Measurements from ENCODE around the gene GFRA1. TPM values are rescaled to one million over a fixed set of nuclear protein-coding genes. Genes with fewer than 3 reads are reported as not detected.

Gene GFRA1
- total RNA-seq, 2 experiments from 2014 or later: not detected

- H3K4me1 ChIP-seq (ENCODE audit: insufficient read depth, low read length): no peaks in the 10 kb centered on the region
- Mint-ChIP-seq H3K36me3 (ENCODE audit: low read depth) (no peaks in the 10 kb centered on the region), H3K9me3 (peaks cover 2% of the 10 kb centered on the region), H3K4me3 (no peak overlapping the region), H3K4me1 (ENCODE audit: low read depth) (no peaks in the 10 kb centered on the region), H3K27ac (no peak overlapping the region), H3K27me3 (peaks cover 3% of the 10 kb centered on the region)
- no peaks in the 10 kb centered on the region for H3K36me3 ChIP-seq (ENCODE audit: insufficient read depth, low read length)
- CTCF ChIA-PET: no interaction called here
- intact Hi-C loops (cut with DNase I, micrococcal nuclease): no loop called here
- POLR2A ChIA-PET: no interaction called here
- H3K4me3 ChIP-seq (ENCODE audit: low read length): no peak overlapping the region
- ATAC-seq (ENCODE audit: poor library complexity): no peak
- H3K27me3 ChIP-seq (ENCODE audit: control insufficient read depth in 1 of 2, insufficient read depth in 2 of 2, low read length in 2 of 2): no peaks in the 10 kb centered on the region
- H3K27ac ChIP-seq (ENCODE audit: low read depth in 1 of 2, low read length in 2 of 2): no peak overlapping the region
- no peak for TF ChIP-seq CTCF (IDR thresholded peaks at IDR 0.05)
- H3K9me3 ChIP-seq (ENCODE audit: control insufficient read depth in 1 of 2, insufficient read depth in 1 of 2, low read length in 2 of 2): no peaks in the 10 kb centered on the region
- no peak for DNase-seq
Observed at GRCh38 chr10:116203661-116204060, 69.3 kb downstream of the GFRA1 start.

GRCh38 chr10:116201670-116202430 lies 71.2 kb downstream of the GFRA1 start:
- no peaks in the 10 kb centered on the region for H3K27me3 ChIP-seq (ENCODE audit: control insufficient read depth in 1 of 2, insufficient read depth in 2 of 2, low read length in 2 of 2)
- H3K9me3 ChIP-seq (ENCODE audit: control insufficient read depth in 1 of 2, insufficient read depth in 1 of 2, low read length in 2 of 2): no peaks in the 10 kb centered on the region
- intact Hi-C loops (cut with DNase I, micrococcal nuclease): no loop called here
- H3K36me3 ChIP-seq (ENCODE audit: insufficient read depth, low read length): no peaks in the 10 kb centered on the region
- ATAC-seq (ENCODE audit: poor library complexity): no peak
- H3K4me3 ChIP-seq (ENCODE audit: low read length): no peak overlapping the region
- DNase-seq: no peak
- ChIA-PET POLR2A (no interaction called here), CTCF (no interaction called here)
- Mint-ChIP-seq H3K36me3 (ENCODE audit: low read depth) (no peaks in the 10 kb centered on the region), H3K27me3 (peaks cover 3% of the 10 kb centered on the region), H3K4me3 (no peak overlapping the region), H3K4me1 (ENCODE audit: low read depth) (no peaks in the 10 kb centered on the region), H3K27ac (no peak overlapping the region), H3K9me3 (peaks cover 2% of the 10 kb centered on the region)
- H3K4me1 ChIP-seq (ENCODE audit: insufficient read depth, low read length): no peaks in the 10 kb centered on the region
- TF ChIP-seq CTCF (IDR thresholded peaks at IDR 0.05): no peak
- no peak overlapping the region for H3K27ac ChIP-seq (ENCODE audit: low read depth in 1 of 2, low read length in 2 of 2)

GRCh38 chr10:116201011-116201410 lies 72.0 kb downstream of the GFRA1 start:
- DNase-seq (no peak), ATAC-seq (ENCODE audit: poor library complexity) (no peak)
- TF ChIP-seq CTCF (IDR thresholded peaks at IDR 0.05): no peak
- intact Hi-C loops (cut with DNase I, micrococcal nuclease): no loop called here
- Histone ChIP-seq H3K4me1 (ENCODE audit: insufficient read depth, low read length) (no peaks in the 10 kb centered on the region), H3K36me3 (ENCODE audit: insufficient read depth, low read length) (no peaks in the 10 kb centered on the region), H3K27ac (ENCODE audit: low read depth in 1 of 2, low read length in 2 of 2) (no peak overlapping the region), H3K9me3 (ENCODE audit: control insufficient read depth in 1 of 2, insufficient read depth in 1 of 2, low read length in 2 of 2) (no peaks in the 10 kb centered on the region), H3K27me3 (ENCODE audit: control insufficient read depth in 1 of 2, insufficient read depth in 2 of 2, low read length in 2 of 2) (no peaks in the 10 kb centered on the region), H3K4me3 (ENCODE audit: low read length) (no peak overlapping the region)
- POLR2A ChIA-PET: no interaction called here
- Mint-ChIP-seq H3K4me1 (ENCODE audit: low read depth) (no peaks in the 10 kb centered on the region), H3K4me3 (no peak overlapping the region), H3K27ac (no peak overlapping the region), H3K36me3 (ENCODE audit: low read depth) (no peaks in the 10 kb centered on the region), H3K9me3 (peaks cover 2% of the 10 kb centered on the region), H3K27me3 (peaks cover 3% of the 10 kb centered on the region)
- CTCF ChIA-PET: no interaction called here
